GM12891 (cell line): ENCODE measurements around the gene OR4D9. TPM values are rescaled to one million over a fixed set of nuclear protein-coding genes. Genes with fewer than 3 reads are reported as not detected.
"Not testable (repeated sequence)": the region's sequence is repeated elsewhere in the genome, so short reads cannot be mapped to it uniquely, and the experiment has no call there.

ENCODE experiments used
- DNase-seq: peaks from one replicate; pipeline ENCODE4 v3.0.0; 2011; ENCODE audit warnings: low spot score; ENCODE audit not compliant: insufficient read length
- FAIRE-seq: peaks from 2 replicates; lab custom pipeline; 2011; peaks lifted over from hg19 to GRCh38; lab: Jason Lieb, UNC
- PAX5 ChIP-seq: IDR thresholded peaks from 2 replicates; pipeline ENCODE4 v1.6.1; 2011; ENCODE audit warnings: low read length, moderate library complexity, mild to moderate bottlenecking; ENCODE audit not compliant: insufficient read depth, severe bottlenecking
- POLR2A ChIP-seq: IDR thresholded peaks from 2 replicates; pipeline ENCODE4 v1.6.1; 2011; ENCODE audit warnings: low read depth, low read length, control low read depth
- POLR2AphosphoS5 ChIP-seq: IDR thresholded peaks from 2 replicates; pipeline ENCODE4 v1.6.1; 2011; ENCODE audit warnings: low read depth, low read length, control low read depth
- POU2F2 ChIP-seq: IDR thresholded peaks from 2 replicates; pipeline ENCODE4 v1.6.1; 2011; ENCODE audit warnings: low read depth, mild to moderate bottlenecking, control low read depth, low read length, moderate library complexity
- SPI1 ChIP-seq: IDR thresholded peaks from 2 replicates; pipeline ENCODE4 v1.6.1; 2011; ENCODE audit warnings: low read depth, low read length, control low read depth
- TAF1 ChIP-seq: IDR thresholded peaks from 2 replicates; pipeline ENCODE4 v1.6.1; 2011; ENCODE audit warnings: low read depth, low read length, control low read depth
- polyA plus RNA-seq: library from polyadenylated mRNA; unstranded; fragments of >200 nt; gene quantifications from one replicate; pipeline ENCODE4 v1.2.1, GENCODE V29; 2012; ENCODE audit warnings: low read depth, missing spikeins, inconsistent platforms; ENCODE audit not compliant: missing spikeins

OR4D9 gene
- polyA plus RNA-seq: not detected

DNA sequence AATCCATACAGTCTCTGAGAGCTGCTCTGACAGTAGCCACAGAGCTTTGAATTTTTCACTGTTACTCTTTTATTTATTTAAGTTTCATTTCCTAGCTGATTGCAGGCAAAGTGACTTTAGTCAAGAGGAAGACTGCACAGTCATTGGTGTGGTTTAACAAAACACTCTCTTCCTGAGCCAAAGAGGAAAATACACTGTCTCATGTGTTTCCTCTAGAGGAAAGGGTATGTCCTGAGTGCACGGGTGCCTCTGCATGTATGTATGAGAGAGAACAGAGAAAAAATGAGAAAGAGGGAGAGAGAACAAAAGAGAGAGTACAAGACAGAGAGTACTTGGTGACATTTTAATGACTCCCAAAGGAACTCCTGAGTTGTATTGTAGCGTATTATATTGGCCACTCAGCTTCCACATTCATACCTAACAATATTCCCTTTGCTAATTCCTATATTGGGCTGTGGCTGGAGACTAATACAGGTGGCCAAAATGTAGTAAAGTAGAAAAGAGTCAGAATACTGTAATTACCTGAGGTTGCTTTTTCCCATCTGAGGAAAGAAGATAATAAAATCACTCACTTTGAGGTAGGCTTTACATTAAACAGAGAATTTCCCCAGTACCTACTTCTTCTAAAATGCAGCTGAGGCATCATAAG lies at the start of gene OR4D9:
OR4D9 (plus strand) TSS at position 599 of the 649 bp plus-strand sequence. CDS start 3,374 bp downstream, outside the sequence.
- DNase-seq (no peak), FAIRE-seq (no peak)
- TF ChIP-seq TAF1 (no peak), SPI1 (no peak), POU2F2 (no peak), POLR2AphosphoS5 (no peak), POLR2A (no peak), PAX5 (no peak)

DNA sequence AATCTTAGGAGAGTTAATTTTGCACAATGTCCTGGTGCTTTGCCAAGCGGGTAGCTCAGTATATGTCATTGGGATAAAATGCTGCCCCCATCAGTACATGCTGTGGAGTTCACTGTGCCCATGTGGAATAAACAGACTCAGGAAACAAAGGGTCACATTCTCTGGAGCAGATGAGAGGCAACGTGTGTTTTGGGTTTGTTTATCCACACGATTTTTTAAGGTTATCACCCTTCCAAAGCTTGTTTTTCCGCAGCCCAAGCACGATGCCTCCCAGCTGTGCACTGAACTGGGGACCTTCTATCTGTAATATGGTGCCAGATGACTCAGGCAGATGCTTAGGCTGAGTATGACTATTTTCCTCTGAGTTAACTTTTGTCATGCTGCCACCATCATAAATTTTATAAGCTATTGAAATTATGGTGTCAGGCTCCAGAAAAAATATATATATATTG lies 48.1 kb upstream of the OR4D9 start:
- TF ChIP-seq PAX5: no peak
- no peak for TF ChIP-seq POLR2A
- no peak for DNase-seq
- no peak for FAIRE-seq

DNA sequence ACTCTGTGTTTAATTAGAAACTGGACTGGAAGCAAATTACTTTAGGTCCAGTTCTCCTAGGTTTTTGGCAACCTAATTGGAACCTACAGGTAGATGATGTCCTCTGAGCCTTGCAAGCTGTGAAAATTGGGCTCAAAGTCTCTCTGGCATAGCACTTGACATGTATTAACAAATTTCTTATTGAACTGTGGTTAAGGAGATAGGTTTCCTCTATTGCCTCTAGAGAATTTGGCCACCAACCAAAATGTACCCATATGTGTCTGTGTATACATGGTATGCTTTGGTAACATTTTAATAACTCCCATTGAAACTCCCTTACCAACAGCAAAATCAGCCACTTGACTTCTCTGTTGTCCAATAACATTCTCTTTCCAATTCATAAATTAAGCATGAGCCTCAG lies 38.3 kb upstream of the OR4D9 start, which contains the start of gene OR4D10:
OR4D10 (plus strand) TSS at position 301 of the 400 bp plus-strand sequence. CDS start 4,115 bp downstream, outside the sequence.
- FAIRE-seq: no peak
- TF ChIP-seq PAX5 (no peak), SPI1 (no peak), POU2F2 (no peak), POLR2A (no peak), POLR2AphosphoS5 (no peak), TAF1 (no peak)

DNA sequence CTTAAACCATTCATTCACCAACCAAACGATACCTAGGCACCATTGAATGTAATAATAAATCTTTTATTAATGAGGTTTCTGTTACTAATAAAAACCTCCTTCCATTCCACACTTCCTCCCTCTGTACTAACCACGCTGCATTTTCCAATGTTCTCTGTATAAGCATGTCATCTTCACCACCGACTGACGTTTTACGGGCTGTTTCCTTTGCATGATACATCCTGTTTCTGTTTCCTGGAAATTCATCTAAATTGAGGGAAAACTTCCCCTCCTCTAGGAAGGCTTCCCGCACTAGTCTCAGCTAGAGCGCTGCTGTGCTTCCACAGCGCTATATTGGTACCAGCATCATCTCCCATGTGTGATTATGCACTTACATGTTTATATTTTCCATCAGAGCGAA lies 36.2 kb upstream of the OR4D9 start:
- FAIRE-seq: no peak
- TF ChIP-seq SPI1 (no peak), TAF1 (no peak), POU2F2 (no peak), POLR2A (no peak), POLR2AphosphoS5 (no peak), PAX5 (no peak)

More for the DNA sequence above, 38.3 kb upstream of the OR4D9 start, which contains the start of gene OR4D10:
- no peak for DNase-seq

DNA sequence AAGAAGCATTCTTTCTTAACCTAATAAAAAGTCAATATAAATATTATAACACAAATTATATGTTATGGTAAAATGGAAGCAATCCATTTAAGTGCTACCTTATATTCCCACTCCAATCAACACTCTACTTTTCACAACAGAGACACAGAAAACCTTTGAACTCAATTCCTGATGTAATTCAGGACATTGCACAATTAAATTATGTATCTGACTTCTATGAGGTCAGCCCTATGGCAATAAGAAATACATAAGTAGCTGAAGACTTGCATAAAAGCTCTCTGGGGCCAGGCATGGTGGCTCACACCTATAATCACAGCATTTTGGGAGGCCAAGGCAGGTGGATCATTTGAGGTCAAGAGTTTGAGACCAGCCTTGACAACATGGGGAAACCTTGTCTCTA lies 31.4 kb upstream of the OR4D9 start:
- FAIRE-seq (no peak), DNase-seq (no peak)
- TF ChIP-seq POLR2AphosphoS5 (no peak), TAF1 (no peak), POLR2A (no peak), SPI1 (no peak), PAX5 (no peak), POU2F2 (no peak)

More for the DNA sequence above, 36.2 kb upstream of the OR4D9 start:
- DNase-seq: no peak

DNA sequence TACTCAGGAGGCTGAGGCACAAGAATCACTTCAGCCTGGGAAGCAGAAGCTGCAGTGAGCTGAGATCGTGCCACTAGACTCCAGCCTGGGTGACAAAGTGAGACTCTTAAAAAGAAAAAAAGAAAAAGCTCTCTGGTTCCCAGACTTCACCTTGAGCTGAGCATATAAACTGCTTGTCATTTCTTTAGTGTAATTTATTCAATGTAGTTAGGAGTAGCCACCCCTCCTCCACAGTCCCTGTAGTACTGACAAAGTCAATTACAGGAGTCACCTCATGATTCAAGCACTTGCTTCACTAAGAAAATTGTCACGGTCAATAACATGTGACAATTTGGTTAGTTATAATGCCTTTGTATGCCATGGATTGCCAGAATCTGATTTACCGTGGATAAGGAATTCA lies 31.0 kb upstream of the OR4D9 start:
- DNase-seq (no peak), FAIRE-seq (no peak)
- TF ChIP-seq PAX5 (no peak), POLR2AphosphoS5 (no peak), TAF1 (no peak), POLR2A (no peak), POU2F2 (no peak), SPI1 (no peak)

DNA sequence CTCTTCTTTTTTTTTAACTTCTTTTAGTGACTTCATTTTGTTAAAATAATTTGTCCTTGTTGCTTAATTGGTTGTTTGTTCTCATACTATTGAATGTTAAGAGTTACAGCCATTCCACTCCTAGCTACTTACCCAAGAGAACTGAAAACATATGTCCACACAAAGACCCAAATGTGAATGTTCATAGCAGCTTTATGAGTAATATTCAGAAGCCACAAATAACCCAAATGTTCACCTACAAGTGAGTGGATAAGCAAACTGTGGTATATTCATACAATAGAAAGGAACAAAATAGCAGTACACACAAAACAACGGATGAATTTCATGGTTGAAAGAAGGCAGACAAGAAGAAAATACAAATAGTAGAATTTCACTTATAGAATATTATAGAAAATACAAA lies 9.4 kb upstream of the OR4D9 start:
- FAIRE-seq: peak; percentile 55
- TF ChIP-seq SPI1 (0 out of 2 replicates have a peak, but pooled peaks have one; percentile 9), TAF1 (no peak), POLR2AphosphoS5 (no peak), POLR2A (no peak), POU2F2 (no peak), PAX5 (no peak)

DNA sequence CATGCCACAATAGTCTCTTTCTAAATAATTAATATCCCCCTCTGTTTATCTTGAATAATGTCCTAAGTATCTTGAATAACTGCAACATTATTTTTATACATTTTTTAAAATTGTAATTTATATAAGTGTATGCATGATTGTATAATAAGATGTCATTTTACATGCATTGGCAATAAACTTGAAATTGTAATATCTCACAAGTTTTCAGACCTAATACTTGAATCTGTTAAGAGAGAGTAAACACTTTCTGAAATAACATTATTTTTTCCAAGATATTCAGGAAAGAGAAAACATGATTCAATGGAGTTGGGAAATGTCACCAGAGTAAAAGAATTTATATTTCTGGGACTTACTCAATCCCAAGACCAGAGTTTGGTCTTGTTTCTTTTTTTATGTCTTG lies 8.1 kb upstream of the OR4D9 start, which contains the start of gene OR4D11:
OR4D11 (plus strand) TSS at position 301 of the 400 bp plus-strand sequence; CDS start at position 301, 0 bp downstream.
- DNase-seq: no peak
- FAIRE-seq: no peak
- no peak for TF ChIP-seq POU2F2
- no peak for TF ChIP-seq PAX5
- no peak for TF ChIP-seq POLR2A
- no peak for TF ChIP-seq SPI1
- no peak for TF ChIP-seq POLR2AphosphoS5
- no peak for TF ChIP-seq TAF1

More for the DNA sequence above, 9.4 kb upstream of the OR4D9 start:
- no peak for DNase-seq

DNA sequence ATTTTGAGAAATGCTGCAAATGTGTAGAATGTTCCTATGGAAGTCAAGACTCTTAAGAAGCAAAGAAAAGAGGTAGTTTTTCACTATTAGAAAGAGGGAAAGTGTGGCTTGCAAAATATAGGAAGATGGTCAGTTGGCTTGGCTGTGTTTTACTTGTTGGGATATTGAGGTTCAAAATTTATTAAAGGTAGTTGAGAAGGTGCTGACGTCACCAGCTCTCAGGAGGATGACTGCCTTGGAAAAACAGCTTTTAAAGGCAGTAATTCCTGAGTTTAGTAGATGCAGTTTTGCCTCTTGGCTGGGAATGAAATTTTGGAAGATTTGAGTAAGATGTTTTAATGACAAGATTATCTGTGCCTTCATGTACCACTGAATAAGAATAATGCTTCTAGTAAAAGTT lies 336 bp downstream of the OR4D9 start:
- no peak for DNase-seq
- TF ChIP-seq POLR2A (no peak), TAF1 (no peak), POLR2AphosphoS5 (no peak), POU2F2 (no peak), PAX5 (no peak), SPI1 (no peak)
- FAIRE-seq: no peak

DNA sequence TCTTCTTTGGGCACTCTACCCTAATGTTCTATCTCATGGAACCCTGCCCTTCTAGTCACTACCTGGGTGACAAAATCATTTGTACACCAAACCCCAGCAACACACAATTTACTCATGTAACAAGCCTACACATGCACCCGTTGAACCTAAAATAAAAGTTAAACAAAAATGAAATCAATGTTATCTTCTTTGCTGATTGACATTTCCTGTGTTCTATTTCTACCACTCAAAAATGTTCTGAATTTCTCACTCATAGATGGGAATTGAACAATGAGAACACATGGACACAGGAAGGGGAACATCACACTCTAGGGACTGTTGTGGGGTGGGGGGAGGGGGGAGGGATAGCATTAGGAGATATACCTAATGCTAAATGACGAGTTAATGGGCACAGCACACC lies 8.8 kb downstream of the OR4D9 start:
- DNase-seq, FAIRE-seq: not testable (repeated sequence)
